ENCODE results near the gene SEC16A. TPM values are rescaled to one million over a fixed set of nuclear protein-coding genes. Genes with fewer than 3 reads are reported as not detected.
A peak's percentile ranks its signal among the peaks of the same experiment; 100 is the strongest.

Gene SEC16A
- total and polyA plus RNA-seq, 2 donors from 2014 or later = 37.0 to 67.1 TPM

- Histone ChIP-seq H3K36me3 (ENCODE audit: control insufficient read depth in 2 of 3, insufficient read depth in 3 of 3, low read length in 3 of 3) (peaks cover 0 to 30% (median 22%) of the 10 kb centered on the region in 3 donors), H3K9ac (ENCODE audit: low read length in 3 of 3) (no peak overlapping the region), H3K4me3 (ENCODE audit: low read length in 3 of 3) (no peak overlapping the region), H3K9me3 (ENCODE audit: control insufficient read depth in 2 of 3, insufficient read depth in 1 of 3, low read length in 3 of 3) (no peaks in the 10 kb centered on the region), H3K4me1 (ENCODE audit: control insufficient read depth in 2 of 3, insufficient read depth in 2 of 3, low read depth in 1 of 3, low read length in 3 of 3) (peaks cover 0 to 14% (median 4%) of the 10 kb centered on the region in 3 donors), H3K27ac (ENCODE audit: low read depth in 2 of 2, low read length in 2 of 2) (no peak overlapping the region), H3K27me3 (ENCODE audit: control insufficient read depth, insufficient read depth, low read length) (no peaks in the 10 kb centered on the region)
- intact Hi-C loops (cut with DNase I) = no loop called here
- no peak for TF ChIP-seq CTCF (IDR thresholded peaks at IDR 0.05; ENCODE audit: borderline replicate concordance, extremely low read depth, insufficient read depth)
- FAIRE-seq (no peak), DNase-seq (no peak)
These were observed 86.7 kb downstream of the SEC16A start for GRCh38 chr9:136396219-136396515.

- DNase-seq = no peak
- FAIRE-seq = no peak
- Histone ChIP-seq H3K9me3 (ENCODE audit: control insufficient read depth in 2 of 3, insufficient read depth in 1 of 3, low read length in 3 of 3) (no peaks in the 10 kb centered on the region), H3K36me3 (ENCODE audit: control insufficient read depth in 2 of 3, insufficient read depth in 3 of 3, low read length in 3 of 3) (peaks cover 0 to 30% (median 22%) of the 10 kb centered on the region in 3 donors), H3K4me3 (ENCODE audit: low read length in 3 of 3) (no peak overlapping the region), H3K27ac (ENCODE audit: low read depth in 2 of 2, low read length in 2 of 2) (no peak overlapping the region), H3K4me1 (ENCODE audit: control insufficient read depth in 2 of 3, insufficient read depth in 2 of 3, low read depth in 1 of 3, low read length in 3 of 3) (peaks cover 0 to 13% (median 4%) of the 10 kb centered on the region in 3 donors), H3K9ac (ENCODE audit: low read length in 3 of 3) (no peak overlapping the region), H3K27me3 (ENCODE audit: control insufficient read depth, insufficient read depth, low read length) (no peaks in the 10 kb centered on the region)
- no peak for TF ChIP-seq CTCF (IDR thresholded peaks at IDR 0.05; ENCODE audit: borderline replicate concordance, extremely low read depth, insufficient read depth)
- intact Hi-C loops (cut with DNase I) = no loop called here
These were observed 87.3 kb downstream of the SEC16A start for GRCh38 chr9:136395345-136396218.

- Histone ChIP-seq H3K9ac (ENCODE audit: low read length in 3 of 3) (no peak overlapping the region), H3K36me3 (ENCODE audit: control insufficient read depth in 2 of 3, insufficient read depth in 3 of 3, low read length in 3 of 3) (peaks cover 0 to 30% (median 22%) of the 10 kb centered on the region in 3 donors), H3K4me3 (ENCODE audit: low read length in 3 of 3) (no peak overlapping the region), H3K27me3 (ENCODE audit: control insufficient read depth, insufficient read depth, low read length) (no peaks in the 10 kb centered on the region), H3K4me1 (ENCODE audit: control insufficient read depth in 2 of 3, insufficient read depth in 2 of 3, low read depth in 1 of 3, low read length in 3 of 3) (peaks cover 0 to 9% (median 4%) of the 10 kb centered on the region in 3 donors), H3K27ac (ENCODE audit: low read depth in 2 of 2, low read length in 2 of 2) (no peak overlapping the region), H3K9me3 (ENCODE audit: control insufficient read depth in 2 of 3, insufficient read depth in 1 of 3, low read length in 3 of 3) (no peaks in the 10 kb centered on the region)
- DNase-seq (peak in 1 of 5 donors; percentile 61), FAIRE-seq (no peak)
- no peak for TF ChIP-seq CTCF (IDR thresholded peaks at IDR 0.05; ENCODE audit: borderline replicate concordance, extremely low read depth, insufficient read depth)
- intact Hi-C loops (cut with DNase I) = no loop called here
These were observed 87.9 kb downstream of the SEC16A start for GRCh38 chr9:136395020-136395340.
